Astrocyte (in vitro differentiated cells and primary cell): ENCODE data around the gene ECI1. TPM values are rescaled to one million over a fixed set of nuclear protein-coding genes. Genes with fewer than 3 reads are reported as not detected.
"Not testable (repeated sequence)": the region's sequence is repeated elsewhere in the genome, so short reads cannot be mapped to it uniquely, and the experiment has no call there.

ENCODE experiments used
- DNase-seq: peaks from one replicate; pipeline ENCODE4 v3.0.0-alpha.2; 2010; ENCODE audit warnings: low read depth
- FAIRE-seq: peaks from 2 replicates; lab custom pipeline; 2011; peaks lifted over from hg19 to GRCh38; lab: Jason Lieb, UNC
- H2AFZ ChIP-seq: 2 replicates; pipeline ENCODE4 v1.6.0; 2012; ENCODE audit warnings: low read depth, low read length, inconsistent platforms
- H3K27ac ChIP-seq: 2 replicates; pipeline ENCODE4 v1.5.1; 2011; ENCODE audit warnings: low read depth, low read length, inconsistent platforms
- H3K27me3 ChIP-seq: 2 replicates; pipeline ENCODE4 v1.6.0; 2011; ENCODE audit warnings: low read length, inconsistent platforms; ENCODE audit not compliant: insufficient read depth
- H3K36me3 ChIP-seq: 2 replicates; pipeline ENCODE4 v1.5.1; 2011; ENCODE audit warnings: low read length, inconsistent platforms; ENCODE audit not compliant: insufficient read depth
- H3K4me1 ChIP-seq: 2 replicates; pipeline ENCODE4 v1.5.1; 2011; ENCODE audit warnings: low read length, inconsistent platforms; ENCODE audit not compliant: insufficient read depth
- H3K4me2 ChIP-seq: 2 replicates; pipeline ENCODE4 v1.6.0; 2012; ENCODE audit warnings: low read length, inconsistent platforms
- H3K4me3 ChIP-seq: 2 replicates; pipeline ENCODE4 v1.5.1; 2011; ENCODE audit warnings: low read depth, mild to moderate bottlenecking, low read length, inconsistent platforms; ENCODE audit not compliant: insufficient read depth
- H3K79me2 ChIP-seq: 2 replicates; pipeline ENCODE4 v1.6.0; 2012; ENCODE audit warnings: mild to moderate bottlenecking, low read length, inconsistent platforms; ENCODE audit not compliant: insufficient read depth
- H3K9ac ChIP-seq: 2 replicates; pipeline ENCODE4 v1.6.0; 2012; ENCODE audit warnings: mild to moderate bottlenecking, low read length, inconsistent platforms
- H3K9me3 ChIP-seq: 2 replicates; pipeline ENCODE4 v1.5.1; 2012; ENCODE audit warnings: low read depth, mild to moderate bottlenecking, low read length, inconsistent platforms; ENCODE audit not compliant: insufficient read depth
- H4K20me1 ChIP-seq: 2 replicates; pipeline ENCODE4 v1.6.0; 2012; ENCODE audit warnings: low read length, inconsistent platforms; ENCODE audit not compliant: insufficient read depth
- H3K27ac Mint-ChIP-seq: one replicate; pipeline ENCODE4 v1.8.0; 2021; ENCODE audit warnings: mild to moderate bottlenecking, mixed read lengths; ENCODE audit not compliant: unreplicated experiment
- H3K27me3 Mint-ChIP-seq: one replicate; pipeline ENCODE4 v1.8.0; 2021; ENCODE audit warnings: low read depth, mixed read lengths; ENCODE audit not compliant: unreplicated experiment
- H3K36me3 Mint-ChIP-seq: one replicate; pipeline ENCODE4 v1.8.0; 2021; ENCODE audit warnings: low read depth, mixed read lengths; ENCODE audit not compliant: unreplicated experiment
- H3K4me1 Mint-ChIP-seq: one replicate; pipeline ENCODE4 v1.8.0; 2021; ENCODE audit warnings: low read depth, mixed read lengths; ENCODE audit not compliant: unreplicated experiment
- H3K4me3 Mint-ChIP-seq: one replicate; pipeline ENCODE4 v1.8.0; 2021; ENCODE audit warnings: mild to moderate bottlenecking, moderate library complexity, mixed read lengths; ENCODE audit not compliant: unreplicated experiment
- H3K9me3 Mint-ChIP-seq: one replicate; pipeline ENCODE4 v1.8.0; 2021; ENCODE audit warnings: mild to moderate bottlenecking, mixed read lengths; ENCODE audit not compliant: unreplicated experiment
- CTCF ChIP-seq: IDR thresholded peaks from 2 replicates; pipeline ENCODE4 v1.5.1; 2011; ENCODE audit warnings: low read depth, mild to moderate bottlenecking, inconsistent platforms, low read length, moderate library complexity; ENCODE audit not compliant: insufficient read depth
- total RNA-seq: library from RNA; stranded (reverse); gene quantifications from 2 replicates; pipeline ENCODE4 v1.2.1, GENCODE V29; 2021

ECI1 gene
- total RNA-seq, 1 donor from 2014 or later = 53.4 TPM

DNA sequence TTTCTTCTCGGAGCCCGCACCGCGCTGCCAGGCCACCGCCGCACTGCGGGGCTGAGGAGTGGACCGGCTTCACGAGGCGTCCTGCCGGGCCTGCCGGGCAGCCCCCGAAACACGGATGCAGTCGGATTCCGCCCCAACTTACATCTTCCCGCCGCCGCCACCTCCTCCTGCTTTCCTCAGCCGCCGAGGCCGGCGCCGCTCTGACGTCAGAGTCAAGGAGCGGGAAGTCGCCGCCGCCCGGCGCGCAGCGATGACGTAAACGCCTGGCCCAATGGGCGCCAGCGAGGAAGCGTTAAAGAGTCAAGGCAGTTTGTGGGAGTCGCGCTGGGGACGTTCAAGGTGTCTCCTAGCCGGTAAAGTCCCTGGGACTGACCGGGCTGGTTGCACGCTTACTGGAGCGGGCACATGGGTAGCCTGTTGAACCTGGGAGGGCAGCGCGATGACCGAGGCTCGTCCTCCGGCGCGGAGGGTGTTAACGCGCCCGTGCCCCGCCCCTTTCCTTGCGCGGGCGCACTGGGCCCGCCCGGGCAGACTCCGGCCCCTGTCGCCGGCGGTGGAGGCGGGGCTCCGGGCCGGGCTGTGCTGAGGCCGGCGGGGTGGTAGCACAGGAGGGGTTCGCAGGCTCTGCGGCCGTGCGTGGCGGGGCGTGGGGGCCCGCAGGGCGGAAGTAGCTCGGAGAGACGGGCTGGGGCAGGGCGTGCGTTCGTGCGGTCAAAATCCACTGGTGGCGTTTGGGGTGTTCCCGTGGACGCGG, 16.7 kb upstream of the ECI1 start, which contains the start of gene RNPS1:
Gene RNPS1 (minus strand): TSS at position 214 of the 754 bp plus-strand sequence. CDS start 3,483 bp downstream, outside the sequence.
- Histone ChIP-seq H2AFZ (peak within 1 kb of the TSS; percentile 99), H3K27me3 (no peaks in the 10 kb centered on the region), H3K27ac (peak within 1 kb of the TSS; percentile 94), H3K9ac (peak within 1 kb of the TSS; percentile 88), H3K4me1 (peaks cover 17% of the 10 kb centered on the region), H3K4me2 (peak within 1 kb of the TSS; percentile 86), H3K9me3 (no peaks in the 10 kb centered on the region), H4K20me1 (peaks cover 74% of the 10 kb centered on the region), H3K36me3 (peaks cover 12% of the 10 kb centered on the region), H3K79me2 (peaks cover 73% of the 10 kb centered on the region), H3K4me3 (peak within 1 kb of the TSS; percentile 77)
- Mint-ChIP-seq H3K4me1 (peaks cover 16% of the 10 kb centered on the region), H3K27me3 (no peaks in the 10 kb centered on the region), H3K36me3 (peaks cover 10% of the 10 kb centered on the region), H3K27ac (peak within 1 kb of the TSS; percentile 93), H3K4me3 (peak within 1 kb of the TSS; percentile 97), H3K9me3 (no peaks in the 10 kb centered on the region)
- no peak for TF ChIP-seq CTCF
- FAIRE-seq (no peak), DNase-seq (peak; percentile 87)

DNA sequence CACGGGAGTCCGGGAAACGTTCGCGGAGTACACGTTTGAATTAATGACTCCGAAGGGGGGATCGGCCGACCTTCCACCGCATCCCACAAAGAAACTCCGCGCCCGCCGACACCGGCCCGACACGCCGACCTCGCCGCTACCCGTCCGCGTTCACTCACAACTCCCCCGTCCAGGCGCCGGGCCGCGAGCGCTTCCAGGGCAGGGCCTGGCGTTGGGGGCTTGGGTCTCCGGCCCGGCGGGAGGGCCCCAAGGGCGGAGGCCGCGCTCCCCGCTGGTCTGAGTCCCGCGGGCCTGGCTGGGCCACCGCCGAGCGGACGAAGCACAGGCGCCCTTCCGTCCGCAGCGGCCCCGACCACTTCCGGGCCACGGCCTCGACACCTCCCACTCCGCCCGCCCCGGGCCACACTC, 16.1 kb upstream of the ECI1 start:
- Mint-ChIP-seq H3K4me3 (peak overlapping the region; percentile 97), H3K27ac (peak overlapping the region; percentile 93), H3K4me1 (peaks cover 16% of the 10 kb centered on the region)
- FAIRE-seq, H3K27me3 Mint-ChIP-seq, DNase-seq, H3K27me3 ChIP-seq, H3K36me3 Mint-ChIP-seq, H3K9me3 ChIP-seq, H3K9me3 Mint-ChIP-seq: not testable (repeated sequence)
- H3K27ac ChIP-seq = peak overlapping the region; percentile 94
- peak overlapping the region; percentile 86 for H3K4me2 ChIP-seq
- H3K36me3 ChIP-seq = peaks cover 16% of the 10 kb centered on the region
- H4K20me1 ChIP-seq = peaks cover 78% of the 10 kb centered on the region
- peaks cover 78% of the 10 kb centered on the region for H3K79me2 ChIP-seq
- peak overlapping the region; percentile 99 for H2AFZ ChIP-seq
- H3K4me3 ChIP-seq = peak overlapping the region; percentile 77
- H3K9ac ChIP-seq = peak overlapping the region; percentile 88
- H3K4me1 ChIP-seq = peaks cover 17% of the 10 kb centered on the region

DNA sequence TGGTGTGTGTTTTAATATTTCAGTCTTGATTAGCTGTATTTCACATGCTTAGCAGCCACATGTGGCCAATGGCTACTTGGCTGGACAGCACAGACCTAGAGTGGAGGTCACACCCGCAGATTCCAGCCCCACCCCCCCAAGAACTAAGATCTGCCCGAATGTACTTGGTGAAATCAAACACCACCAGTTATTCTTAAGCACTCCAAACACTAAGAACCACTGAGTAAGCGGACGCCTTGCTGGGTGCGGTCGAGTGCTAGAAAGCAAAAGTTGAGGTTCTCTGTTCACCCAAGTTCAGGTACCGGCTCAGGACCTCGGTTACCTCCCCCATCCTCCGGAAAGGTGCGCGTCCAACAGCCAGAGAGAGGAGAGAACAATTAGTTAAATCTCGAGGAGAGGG, 15.5 kb upstream of the ECI1 start:
- peak overlapping the region; percentile 91 for H3K27ac Mint-ChIP-seq
- peaks cover 78% of the 10 kb centered on the region for H4K20me1 ChIP-seq
- peaks cover 22% of the 10 kb centered on the region for H3K36me3 ChIP-seq
- not testable (repeated sequence) for H3K27me3 ChIP-seq, H3K36me3 Mint-ChIP-seq, H2AFZ ChIP-seq, H3K9me3 ChIP-seq, H3K27ac ChIP-seq, FAIRE-seq, H3K9me3 Mint-ChIP-seq, H3K27me3 Mint-ChIP-seq
- peak; percentile 20 for DNase-seq
- H3K4me2 ChIP-seq = peak overlapping the region; percentile 86
- H3K79me2 ChIP-seq = peaks cover 85% of the 10 kb centered on the region
- H3K9ac ChIP-seq = peak overlapping the region; percentile 88
- H3K4me1 Mint-ChIP-seq = peaks cover 16% of the 10 kb centered on the region
- H3K4me3 ChIP-seq = peak overlapping the region; percentile 77
- peaks cover 17% of the 10 kb centered on the region for H3K4me1 ChIP-seq
- H3K4me3 Mint-ChIP-seq = peak overlapping the region; percentile 97

DNA sequence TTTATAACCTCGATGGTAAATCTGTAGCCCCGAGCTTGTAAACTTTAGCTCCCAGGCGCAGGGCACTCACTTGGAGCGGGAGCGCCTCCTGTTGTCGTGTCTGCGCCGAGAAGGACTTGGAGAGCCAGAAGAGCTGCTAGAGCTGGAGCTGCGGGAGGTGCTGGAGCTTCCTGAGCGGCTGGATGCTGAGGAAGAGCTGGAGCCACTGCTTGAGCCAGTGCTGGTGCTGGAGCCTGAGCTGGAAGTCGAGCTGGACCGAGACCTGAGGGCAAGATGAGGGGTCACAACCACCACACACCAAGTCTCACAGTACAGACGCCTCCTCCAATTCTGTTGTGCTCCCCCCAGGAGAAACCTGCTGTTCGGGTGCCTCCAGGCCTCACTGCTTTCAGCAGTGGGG, 11.6 kb upstream of the ECI1 start:
- H3K4me3 Mint-ChIP-seq, H3K36me3 Mint-ChIP-seq, DNase-seq, H3K9me3 Mint-ChIP-seq, FAIRE-seq, H3K4me1 ChIP-seq, H3K9ac ChIP-seq, H3K4me3 ChIP-seq, H3K4me2 ChIP-seq, H3K27ac Mint-ChIP-seq, H3K27me3 ChIP-seq, H2AFZ ChIP-seq, H3K9me3 ChIP-seq, H3K27ac ChIP-seq, H3K27me3 Mint-ChIP-seq: not testable (repeated sequence)
- H3K4me1 Mint-ChIP-seq = peaks cover 12% of the 10 kb centered on the region
- Histone ChIP-seq H4K20me1 (peaks cover 80% of the 10 kb centered on the region), H3K79me2 (peaks cover 91% of the 10 kb centered on the region), H3K36me3 (peaks cover 48% of the 10 kb centered on the region)
